G401 (cell line): Measurements from ENCODE around the gene TBC1D23. TPM values are rescaled to one million over a fixed set of nuclear protein-coding genes. Genes with fewer than 3 reads are reported as not detected.

ENCODE experiments used
- total RNA-seq: library from RNA; depleted of rRNA; stranded (reverse); fragments of >200 nt; shearing (Covaris generic); gene quantifications from 2 replicates; pipeline ENCODE4 v1.2.3, GENCODE V29; 2014; rRNA removed

The TBC1D23 gene
- total RNA-seq, 1 experiment from 2014 or later: 28.4 TPM

Other genes starting within 250 kb of the TBC1D23 start
- 3.7 TPM in 1 of 2 replicates, not detected in the other for gene FILIP1L, start 146.5 kb upstream of the TBC1D23 start, total RNA-seq
- gene NIT2, start 73.8 kb downstream of the TBC1D23 start, total RNA-seq: 35.4 and 41.1 TPM in 2 replicates
- gene TOMM70, start 140.1 kb downstream of the TBC1D23 start, total RNA-seq: 44.9 and 65.4 TPM in 2 replicates
- gene LNP1, start 140.5 kb downstream of the TBC1D23 start, total RNA-seq: 2.2 and 3.6 TPM in 2 replicates
- 2.2 and 4.7 TPM in 2 replicates for gene TMEM45A, start 231.6 kb downstream of the TBC1D23 start, total RNA-seq